ENCODE data around the gene STK32B. TPM values are rescaled to one million over a fixed set of nuclear protein-coding genes. Genes with fewer than 3 reads are reported as not detected.

STK32B gene
- polyA plus RNA-seq, 1 of the 3 experiments (the other 2 are of a cell fraction): 0.20 TPM

- H3K4me3 ChIP-seq (ENCODE audit: low read depth in 2 of 2, low read length in 1 of 2): no peak overlapping the region
- H4K20me1 ChIP-seq (ENCODE audit: insufficient read depth): no peaks in the 10 kb centered on the region
- H3K9me2 ChIP-seq: no peaks in the 10 kb centered on the region
- CTCF ChIA-PET: no interaction called here
- H3K27me3 ChIP-seq (ENCODE audit: insufficient read depth): 0 out of 2 replicates have a peak, but pooled peaks cover 16% of the 10 kb centered on the region
- TF ChIP-seq CTCF (IDR thresholded peaks at IDR 0.05) (no peak), NRF1 (IDR thresholded peaks at IDR 0.05; ENCODE audit: low read depth, low read length) (no peak), PBX3 (IDR thresholded peaks at IDR 0.05) (no peak), USF2 (IDR thresholded peaks at IDR 0.05; ENCODE audit: borderline replicate concordance, low read depth, low read length) (no peak), USF1 (IDR thresholded peaks at IDR 0.05; ENCODE audit: borderline replicate concordance, low read depth) (no peak), RCOR1 (IDR thresholded peaks at IDR 0.05; ENCODE audit: low read length) (no peak), FOXM1 (IDR thresholded peaks at IDR 0.05; ENCODE audit: low read depth) (no peak), YY1 (IDR thresholded peaks at IDR 0.05; ENCODE audit: low read depth) (no peak), GABPA (IDR thresholded peaks at IDR 0.05; ENCODE audit: low read depth) (no peak), RFX5 (IDR thresholded peaks at IDR 0.05; ENCODE audit: low read length) (no peak), FOSL2 (IDR thresholded peaks at IDR 0.05; ENCODE audit: borderline replicate concordance, low read depth) (no peak), TEAD4 (IDR thresholded peaks at IDR 0.05; ENCODE audit: borderline replicate concordance, insufficient read depth) (no peak), FOXJ3 (CRISPR knock-in tag; IDR thresholded peaks at IDR 0.05) (no peak), SMC3 (IDR thresholded peaks at IDR 0.05; ENCODE audit: low read depth, low read length) (no peak), EP300 (IDR thresholded peaks at IDR 0.05; ENCODE audit: borderline replicate concordance in 1 of 2, low read depth in 1 of 2, low read length in 1 of 2) (no peak), EZH2phosphoT487 (IDR thresholded peaks at IDR 0.05; ENCODE audit: borderline replicate concordance, low read depth) (no peak), ZBTB33 (IDR thresholded peaks at IDR 0.05; ENCODE audit: borderline replicate concordance, low read depth) (no peak), MAX (IDR thresholded peaks at IDR 0.05; ENCODE audit: low read depth) (no peak)
- no peak overlapping the region for H2AFZ ChIP-seq (ENCODE audit: low read depth)
- H3F3A ChIP-seq (replicated peaks; ENCODE audit: insufficient read depth): no peaks in the 10 kb centered on the region
- POLR2A ChIA-PET: no interaction called here
- no peaks in the 10 kb centered on the region for H3K36me3 ChIP-seq (replicated peaks in 1 of 2; ENCODE audit: control insufficient read depth in 1 of 2, insufficient read depth in 2 of 2, low read length in 1 of 2)
- 14% methylated on average over 2 of the region's 2 CpGs for WGBS (ENCODE audit: low lambda C conversion rate)
- no peaks in the 10 kb centered on the region for H3K9me3 ChIP-seq
- H3K9ac ChIP-seq: no peak overlapping the region
- H3K4me1 ChIP-seq (ENCODE audit: control insufficient read depth in 1 of 2, insufficient read depth in 2 of 2, low read depth in 1 of 2, low read length in 1 of 2): no peaks in the 10 kb centered on the region
- H3K27ac ChIP-seq (ENCODE audit: low read depth in 2 of 2, low read length in 1 of 2): no peak overlapping the region
- no peak overlapping the region for H3K4me2 ChIP-seq
- DNase-seq: no peak
- no peaks in the 10 kb centered on the region for H3K79me2 ChIP-seq (ENCODE audit: insufficient read depth)
These were observed 164.0 kb downstream of the STK32B start for GRCh38 chr4:5215321-5215720.

Measured in SK-N-SH (cell line).